ENCODE measurements around the gene SPOCD1. TPM values are rescaled to one million over a fixed set of nuclear protein-coding genes. Genes with fewer than 3 reads are reported as not detected.

Gene SPOCD1
- total and polyA plus RNA-seq, 4 donors: under 0.01 to 0.19 (median 0.12) TPM; not detected in 1

GRCh38 chr1:31800674-31800967 is 15.2 kb downstream of the SPOCD1 start:
- TF ChIP-seq EGR1 (IDR thresholded peaks at IDR 0.05; ENCODE audit: low read depth in 2 of 2): no peak
- TF ChIP-seq, protein P1, sequence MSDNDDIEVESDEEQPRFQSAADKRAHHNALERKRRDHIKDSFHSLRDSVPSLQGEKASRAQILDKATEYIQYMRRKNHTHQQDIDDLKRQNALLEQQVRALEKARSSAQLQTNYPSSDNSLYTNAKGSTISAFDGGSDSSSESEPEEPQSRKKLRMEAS (IDR thresholded peaks at IDR 0.05): no peak
- Histone ChIP-seq H3K4me1 (ENCODE audit: control insufficient read depth in 4 of 4, insufficient read depth in 4 of 4, low read length in 3 of 4) (no peaks in the 10 kb centered on the region), H3K9ac (ENCODE audit: low read depth in 1 of 2, low read length in 2 of 2) (no peak overlapping the region), H3K27ac (ENCODE audit: low read depth in 1 of 2, low read length in 2 of 2) (no peak overlapping the region), H3K9me3 (ENCODE audit: control insufficient read depth in 4 of 4, low read length in 3 of 4) (no peaks in the 10 kb centered on the region), H3K4me3 (ENCODE audit: low read depth in 1 of 3, low read length in 3 of 3) (no peak overlapping the region), H3K36me3 (ENCODE audit: control insufficient read depth in 4 of 4, insufficient read depth in 3 of 4, low read depth in 1 of 4, low read length in 3 of 4) (no peaks in the 10 kb centered on the region), H3K27me3 (ENCODE audit: control insufficient read depth in 4 of 4, insufficient read depth in 4 of 4, low read length in 3 of 4) (peaks cover 0 to 4% (median 1%) of the 10 kb centered on the region in 4 donors)
- DNase-seq (ENCODE audit: low spot score): peak; percentile 10
- WGBS: 94% methylated on average over 4 of the region's 4 CpGs

- no peak overlapping the region for H3K27ac ChIP-seq (ENCODE audit: low read depth in 1 of 2, low read length in 2 of 2)
- TF ChIP-seq FOXA2 (IDR thresholded peaks at IDR 0.05) (no peak), JUND (IDR thresholded peaks at IDR 0.05) (no peak), RXRA (IDR thresholded peaks at IDR 0.05) (no peak), HNF4G (IDR thresholded peaks at IDR 0.05) (no peak)
- TF ChIP-seq, protein P1 (IDR thresholded peaks at IDR 0.05): no peak
- H3K27me3 ChIP-seq (ENCODE audit: control insufficient read depth in 4 of 4, insufficient read depth in 4 of 4, low read length in 3 of 4): peaks cover 0 to 4% (median 1%) of the 10 kb centered on the region in 4 donors
- no peak overlapping the region for H3K9ac ChIP-seq (ENCODE audit: low read depth in 1 of 2, low read length in 2 of 2)
- H3K9me3 ChIP-seq (ENCODE audit: control insufficient read depth in 4 of 4, low read length in 3 of 4): no peaks in the 10 kb centered on the region
- H3K36me3 ChIP-seq (ENCODE audit: control insufficient read depth in 4 of 4, insufficient read depth in 3 of 4, low read depth in 1 of 4, low read length in 3 of 4): no peaks in the 10 kb centered on the region
- no peaks in the 10 kb centered on the region for H3K4me1 ChIP-seq (ENCODE audit: control insufficient read depth in 4 of 4, insufficient read depth in 4 of 4, low read length in 3 of 4)
- WGBS: 92% methylated on average over 16 of the region's 16 CpGs
- peak; percentile 31 for DNase-seq (ENCODE audit: low spot score)
- no peak overlapping the region for H3K4me3 ChIP-seq (ENCODE audit: low read depth in 1 of 3, low read length in 3 of 3)
Measured at GRCh38 chr1:31799895-31800673, 15.7 kb downstream of the SPOCD1 start.

- 94% methylated on average over 9 of the region's 9 CpGs for WGBS
- no peak for TF ChIP-seq TAF1 (conservative IDR thresholded peaks at IDR 0.05)
- TF ChIP-seq, protein P1 (IDR thresholded peaks at IDR 0.05): no peak
- no peak for TF ChIP-seq SP1 (IDR thresholded peaks at IDR 0.05)
- no peak for TF ChIP-seq YY1 (IDR thresholded peaks at IDR 0.05)
- TF ChIP-seq FOXA2 (IDR thresholded peaks at IDR 0.05): no peak
- TF ChIP-seq RAD21 (IDR thresholded peaks at IDR 0.05): no peak
- TF ChIP-seq, protein P2, sequence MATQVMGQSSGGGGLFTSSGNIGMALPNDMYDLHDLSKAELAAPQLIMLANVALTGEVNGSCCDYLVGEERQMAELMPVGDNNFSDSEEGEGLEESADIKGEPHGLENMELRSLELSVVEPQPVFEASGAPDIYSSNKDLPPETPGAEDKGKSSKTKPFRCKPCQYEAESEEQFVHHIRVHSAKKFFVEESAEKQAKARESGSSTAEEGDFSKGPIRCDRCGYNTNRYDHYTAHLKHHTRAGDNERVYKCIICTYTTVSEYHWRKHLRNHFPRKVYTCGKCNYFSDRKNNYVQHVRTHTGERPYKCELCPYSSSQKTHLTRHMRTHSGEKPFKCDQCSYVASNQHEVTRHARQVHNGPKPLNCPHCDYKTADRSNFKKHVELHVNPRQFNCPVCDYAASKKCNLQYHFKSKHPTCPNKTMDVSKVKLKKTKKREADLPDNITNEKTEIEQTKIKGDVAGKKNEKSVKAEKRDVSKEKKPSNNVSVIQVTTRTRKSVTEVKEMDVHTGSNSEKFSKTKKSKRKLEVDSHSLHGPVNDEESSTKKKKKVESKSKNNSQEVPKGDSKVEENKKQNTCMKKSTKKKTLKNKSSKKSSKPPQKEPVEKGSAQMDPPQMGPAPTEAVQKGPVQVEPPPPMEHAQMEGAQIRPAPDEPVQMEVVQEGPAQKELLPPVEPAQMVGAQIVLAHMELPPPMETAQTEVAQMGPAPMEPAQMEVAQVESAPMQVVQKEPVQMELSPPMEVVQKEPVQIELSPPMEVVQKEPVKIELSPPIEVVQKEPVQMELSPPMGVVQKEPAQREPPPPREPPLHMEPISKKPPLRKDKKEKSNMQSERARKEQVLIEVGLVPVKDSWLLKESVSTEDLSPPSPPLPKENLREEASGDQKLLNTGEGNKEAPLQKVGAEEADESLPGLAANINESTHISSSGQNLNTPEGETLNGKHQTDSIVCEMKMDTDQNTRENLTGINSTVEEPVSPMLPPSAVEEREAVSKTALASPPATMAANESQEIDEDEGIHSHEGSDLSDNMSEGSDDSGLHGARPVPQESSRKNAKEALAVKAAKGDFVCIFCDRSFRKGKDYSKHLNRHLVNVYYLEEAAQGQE (IDR thresholded peaks at IDR 0.05): no peak
- no peak overlapping the region for H3K9ac ChIP-seq (ENCODE audit: low read depth in 1 of 2, low read length in 2 of 2)
- no peak overlapping the region for H3K4me3 ChIP-seq (ENCODE audit: low read depth in 1 of 3, low read length in 3 of 3)
- H3K27me3 ChIP-seq (ENCODE audit: control insufficient read depth in 4 of 4, insufficient read depth in 4 of 4, low read length in 3 of 4): peaks cover 0 to 4% (median 1%) of the 10 kb centered on the region in 4 donors
- no peak overlapping the region for H3K27ac ChIP-seq (ENCODE audit: low read depth in 1 of 2, low read length in 2 of 2)
- DNase-seq (ENCODE audit: low spot score): peak; percentile 24
- H3K4me1 ChIP-seq (ENCODE audit: control insufficient read depth in 4 of 4, insufficient read depth in 4 of 4, low read length in 3 of 4): no peaks in the 10 kb centered on the region
- no peaks in the 10 kb centered on the region for H3K36me3 ChIP-seq (ENCODE audit: control insufficient read depth in 4 of 4, insufficient read depth in 3 of 4, low read depth in 1 of 4, low read length in 3 of 4)
- no peaks in the 10 kb centered on the region for H3K9me3 ChIP-seq (ENCODE audit: control insufficient read depth in 4 of 4, low read length in 3 of 4)
Measured at GRCh38 chr1:31799196-31799894, 16.5 kb downstream of the SPOCD1 start.

Measured in liver (tissue), 9 donors.